Panc1 (cell line): ENCODE results near the gene EEA1.

Source experiments
- POLR2AphosphoS5 ChIP-seq: IDR thresholded peaks from 2 replicates; pipeline ENCODE4 v1.6.1; 2012; ENCODE audit warnings: mild to moderate bottlenecking, low read depth, low read length, moderate library complexity
- TCF7L2 ChIP-seq: IDR thresholded peaks from 2 replicates; pipeline ENCODE4 v1.6.1; 2011; ENCODE audit warnings: mild to moderate bottlenecking, low read depth, low read length, inconsistent platforms
- TF ChIP-seq, protein P1 (sequence below): fragments of 450-650 bp; IDR thresholded peaks from 2 replicates; pipeline ENCODE4 v1.5.1; 2017; ENCODE audit warnings: mild to moderate bottlenecking

DNA sequence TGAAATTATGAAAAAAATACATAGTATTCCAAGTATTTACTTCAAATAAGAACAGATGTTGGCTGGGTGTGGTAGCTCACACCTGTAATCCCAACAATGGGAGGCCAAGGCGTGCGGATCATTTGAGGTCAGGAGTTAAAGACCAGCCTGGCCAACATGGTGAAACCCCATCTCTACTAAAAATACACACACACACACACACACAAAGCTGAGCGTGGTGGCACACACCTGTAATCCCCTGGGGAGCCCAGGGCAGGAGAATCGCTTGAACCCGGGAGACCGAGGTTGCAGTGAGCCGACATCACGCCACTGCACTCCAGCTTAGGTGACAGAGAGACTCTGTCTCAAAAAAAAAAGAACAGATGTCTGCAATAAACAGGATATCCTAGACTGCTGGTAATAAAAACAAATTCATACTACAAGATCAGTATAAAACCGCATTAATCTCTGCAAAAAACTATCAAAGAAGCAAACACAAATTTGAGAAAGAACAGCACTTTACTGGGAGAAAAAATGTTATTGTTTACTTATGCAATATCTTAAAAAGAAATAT, 23.8 kb downstream of the EEA1 start:
- TF ChIP-seq, protein P1, sequence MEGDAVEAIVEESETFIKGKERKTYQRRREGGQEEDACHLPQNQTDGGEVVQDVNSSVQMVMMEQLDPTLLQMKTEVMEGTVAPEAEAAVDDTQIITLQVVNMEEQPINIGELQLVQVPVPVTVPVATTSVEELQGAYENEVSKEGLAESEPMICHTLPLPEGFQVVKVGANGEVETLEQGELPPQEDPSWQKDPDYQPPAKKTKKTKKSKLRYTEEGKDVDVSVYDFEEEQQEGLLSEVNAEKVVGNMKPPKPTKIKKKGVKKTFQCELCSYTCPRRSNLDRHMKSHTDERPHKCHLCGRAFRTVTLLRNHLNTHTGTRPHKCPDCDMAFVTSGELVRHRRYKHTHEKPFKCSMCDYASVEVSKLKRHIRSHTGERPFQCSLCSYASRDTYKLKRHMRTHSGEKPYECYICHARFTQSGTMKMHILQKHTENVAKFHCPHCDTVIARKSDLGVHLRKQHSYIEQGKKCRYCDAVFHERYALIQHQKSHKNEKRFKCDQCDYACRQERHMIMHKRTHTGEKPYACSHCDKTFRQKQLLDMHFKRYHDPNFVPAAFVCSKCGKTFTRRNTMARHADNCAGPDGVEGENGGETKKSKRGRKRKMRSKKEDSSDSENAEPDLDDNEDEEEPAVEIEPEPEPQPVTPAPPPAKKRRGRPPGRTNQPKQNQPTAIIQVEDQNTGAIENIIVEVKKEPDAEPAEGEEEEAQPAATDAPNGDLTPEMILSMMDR, result no peak
- TF ChIP-seq POLR2AphosphoS5, result no peak
- no peak for TF ChIP-seq TCF7L2
